Mucosa of stomach (tissue), 1 donor: Measurements from ENCODE around the gene RNF213.

Experiments used
- H3K27me3 ChIP-seq: one replicate; pipeline ENCODE4 v1.7.0; 2013; ENCODE audit warnings: mild to moderate bottlenecking, low read length; ENCODE audit not compliant: control insufficient read depth, insufficient read depth
- H3K36me3 ChIP-seq: one replicate; pipeline ENCODE4 v1.7.0; 2013; ENCODE audit warnings: low read length; ENCODE audit not compliant: control insufficient read depth, insufficient read depth
- H3K4me1 ChIP-seq: one replicate; pipeline ENCODE4 v1.7.0; 2013; ENCODE audit warnings: mild to moderate bottlenecking, low read length; ENCODE audit not compliant: control insufficient read depth, insufficient read depth
- H3K4me3 ChIP-seq: one replicate; pipeline ENCODE4 v1.7.0; 2013; ENCODE audit warnings: low read length
- H3K9ac ChIP-seq: one replicate; pipeline ENCODE4 v1.7.0; 2013; ENCODE audit warnings: mild to moderate bottlenecking, low read length, moderate library complexity
- H3K9me3 ChIP-seq: one replicate; pipeline ENCODE4 v1.7.0; 2013; ENCODE audit warnings: mild to moderate bottlenecking, low read length, moderate library complexity; ENCODE audit not compliant: control insufficient read depth
- donor health status: Pancreatic carcinoma.

The RNF213 gene

DNA sequence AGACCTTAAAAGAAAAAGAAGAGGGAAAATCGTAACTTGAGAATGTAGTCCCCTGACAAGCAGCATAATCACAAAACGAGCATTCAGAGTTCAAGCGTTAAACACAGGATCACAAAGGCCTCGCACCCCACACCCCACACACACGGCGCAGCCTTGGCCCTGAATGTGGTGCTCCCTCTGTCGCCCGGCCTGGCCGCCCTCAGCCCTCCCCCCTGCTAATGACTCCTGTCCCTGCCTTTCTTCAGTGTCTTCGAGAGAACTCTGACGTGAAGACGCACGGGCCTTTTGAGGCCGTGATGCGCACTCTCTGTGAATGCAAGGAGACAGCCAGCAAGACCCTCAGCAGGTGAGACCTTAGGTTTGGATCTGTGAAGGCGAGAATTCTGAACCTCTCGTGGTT lies 106.9 kb downstream of the RNF213 start:
- H3K4me3 ChIP-seq: no peak overlapping the region
- H3K4me1 ChIP-seq: no peaks in the 10 kb centered on the region
- H3K9ac ChIP-seq: no peak overlapping the region
- H3K9me3 ChIP-seq: no peaks in the 10 kb centered on the region
- H3K27me3 ChIP-seq: no peaks in the 10 kb centered on the region
- peaks cover 39% of the 10 kb centered on the region for H3K36me3 ChIP-seq

DNA sequence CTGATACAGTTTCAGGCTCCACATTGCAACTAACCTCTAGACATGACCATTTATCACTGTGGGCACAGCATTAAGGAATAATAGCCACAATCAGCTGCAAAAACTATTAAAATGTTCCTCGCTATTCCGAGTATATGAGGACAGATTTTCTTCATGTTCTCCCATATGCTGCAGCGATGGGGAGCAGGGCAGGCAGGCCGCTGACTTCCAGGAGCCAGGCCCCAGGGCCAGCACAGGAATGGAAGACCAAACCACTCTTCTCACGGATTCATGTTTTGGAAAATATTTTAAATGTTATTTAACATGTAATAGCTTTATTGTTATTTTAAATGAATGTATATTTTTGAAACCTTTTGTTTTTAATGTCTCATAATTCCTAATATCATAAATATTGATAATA lies 110.5 kb downstream of the RNF213 start:
- no peaks in the 10 kb centered on the region for H3K27me3 ChIP-seq
- H3K4me3 ChIP-seq: no peak overlapping the region
- no peak overlapping the region for H3K9ac ChIP-seq
- no peaks in the 10 kb centered on the region for H3K9me3 ChIP-seq
- peaks cover 13% of the 10 kb centered on the region for H3K36me3 ChIP-seq
- no peaks in the 10 kb centered on the region for H3K4me1 ChIP-seq

DNA sequence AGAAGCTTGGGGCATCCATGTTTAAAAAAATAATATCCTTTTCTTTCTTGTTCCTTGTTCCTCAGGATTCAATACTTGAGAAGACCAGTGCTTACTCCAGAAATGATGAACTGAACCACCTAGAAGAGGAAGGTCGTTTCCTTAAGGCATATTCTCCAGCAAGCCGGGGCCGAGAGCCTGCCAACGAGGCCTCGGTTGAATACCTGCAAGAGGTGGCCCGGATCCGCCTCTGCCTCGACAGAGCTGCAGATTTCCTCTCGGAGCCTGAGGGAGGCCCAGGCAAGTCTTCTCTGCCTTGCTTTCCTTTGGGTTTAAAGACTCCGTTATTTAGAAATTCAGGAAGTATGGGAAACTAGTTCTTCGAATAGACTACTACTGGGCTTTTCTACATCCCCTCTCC lies 111.8 kb downstream of the RNF213 start:
- H3K4me1 ChIP-seq: no peaks in the 10 kb centered on the region
- peaks cover 15% of the 10 kb centered on the region for H3K36me3 ChIP-seq
- no peak overlapping the region for H3K9ac ChIP-seq
- no peak overlapping the region for H3K4me3 ChIP-seq
- H3K27me3 ChIP-seq: no peaks in the 10 kb centered on the region
- H3K9me3 ChIP-seq: no peaks in the 10 kb centered on the region

DNA sequence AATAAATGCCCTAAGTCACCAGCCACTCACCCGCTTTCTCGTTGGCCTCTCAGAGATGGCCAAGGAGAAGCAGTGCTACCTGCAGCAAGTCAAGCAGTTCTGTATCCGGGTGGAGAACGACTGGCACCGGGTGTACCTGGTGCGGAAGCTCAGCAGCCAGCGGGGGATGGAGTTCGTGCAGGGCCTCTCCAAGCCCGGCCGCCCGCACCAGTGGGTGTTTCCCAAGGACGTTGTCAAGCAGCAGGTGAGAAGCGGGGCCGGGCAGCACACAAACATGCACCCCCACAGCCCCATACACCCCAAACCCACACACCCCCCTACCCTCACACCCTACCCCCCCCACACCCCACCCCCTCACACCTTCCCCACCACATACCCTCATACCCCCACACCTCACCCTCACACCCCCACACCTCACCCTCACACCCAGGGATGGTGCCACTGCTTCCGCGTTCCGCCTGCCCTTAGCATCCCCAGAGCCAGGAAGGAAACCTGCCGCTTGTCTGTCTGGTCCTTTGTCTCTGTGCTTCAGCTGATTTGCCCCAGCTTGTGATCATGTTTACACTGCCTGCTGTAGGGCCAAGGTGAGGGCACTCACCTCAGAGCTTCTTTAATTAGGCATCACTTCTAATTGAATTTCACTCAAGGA lies 112.4 kb downstream of the RNF213 start:
- H3K9ac ChIP-seq: no peak overlapping the region
- H3K27me3 ChIP-seq: no peaks in the 10 kb centered on the region
- H3K4me1 ChIP-seq: no peaks in the 10 kb centered on the region
- H3K36me3 ChIP-seq: peaks cover 17% of the 10 kb centered on the region
- no peak overlapping the region for H3K4me3 ChIP-seq
- H3K9me3 ChIP-seq: no peaks in the 10 kb centered on the region

GRCh38 chr17:80374039-80374731 lies 113.5 kb downstream of the RNF213 start:
- peaks cover 21% of the 10 kb centered on the region for H3K36me3 ChIP-seq
- no peak overlapping the region for H3K4me3 ChIP-seq
- no peak overlapping the region for H3K9ac ChIP-seq
- no peaks in the 10 kb centered on the region for H3K27me3 ChIP-seq
- H3K9me3 ChIP-seq: no peaks in the 10 kb centered on the region
- H3K4me1 ChIP-seq: no peaks in the 10 kb centered on the region

DNA sequence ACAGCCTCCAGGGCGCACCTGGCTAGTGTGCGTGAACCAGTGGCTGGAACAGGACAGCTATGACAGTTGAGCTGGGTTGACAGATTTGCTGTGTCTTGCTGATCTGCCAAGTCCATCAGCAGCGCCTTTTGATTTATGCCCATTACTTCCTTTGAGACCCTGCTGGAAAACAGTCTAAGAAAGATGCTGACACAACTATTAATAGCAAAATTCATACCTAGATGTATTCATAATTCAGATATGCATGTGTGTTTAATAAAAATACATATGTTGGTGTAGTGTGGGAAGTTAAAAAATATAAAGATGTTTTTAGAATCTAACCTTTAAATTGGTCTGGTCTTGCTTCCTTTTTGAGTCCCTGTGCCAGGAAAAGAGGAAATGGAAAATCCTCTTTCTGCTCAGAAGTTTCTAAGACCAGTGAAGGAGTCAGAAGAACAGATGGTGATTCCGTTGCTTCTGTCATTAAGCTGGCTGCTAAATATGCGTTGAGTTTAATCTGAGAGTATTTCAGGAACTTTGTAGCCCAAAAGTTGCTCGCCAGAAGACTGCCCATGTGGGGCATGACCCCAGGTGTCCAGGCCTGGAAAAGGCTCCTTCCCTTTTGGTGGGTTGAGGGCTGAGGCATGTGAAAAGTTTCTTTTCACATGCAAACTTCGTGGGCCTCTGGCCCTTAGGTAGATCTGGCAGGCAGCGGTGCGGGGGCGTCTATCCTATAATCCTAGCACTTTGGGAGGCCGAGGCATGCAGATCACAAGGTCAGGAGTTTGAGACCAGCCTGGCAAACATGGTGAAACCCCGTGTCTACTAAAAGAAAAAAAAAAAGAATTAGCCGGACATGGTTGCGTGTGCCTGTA lies 114.3 kb downstream of the RNF213 start:
- H3K36me3 ChIP-seq: peaks cover 21% of the 10 kb centered on the region
- no peaks in the 10 kb centered on the region for H3K4me1 ChIP-seq
- H3K9me3 ChIP-seq: no peaks in the 10 kb centered on the region
- H3K4me3 ChIP-seq: no peak overlapping the region
- H3K27me3 ChIP-seq: no peaks in the 10 kb centered on the region
- no peak overlapping the region for H3K9ac ChIP-seq

DNA sequence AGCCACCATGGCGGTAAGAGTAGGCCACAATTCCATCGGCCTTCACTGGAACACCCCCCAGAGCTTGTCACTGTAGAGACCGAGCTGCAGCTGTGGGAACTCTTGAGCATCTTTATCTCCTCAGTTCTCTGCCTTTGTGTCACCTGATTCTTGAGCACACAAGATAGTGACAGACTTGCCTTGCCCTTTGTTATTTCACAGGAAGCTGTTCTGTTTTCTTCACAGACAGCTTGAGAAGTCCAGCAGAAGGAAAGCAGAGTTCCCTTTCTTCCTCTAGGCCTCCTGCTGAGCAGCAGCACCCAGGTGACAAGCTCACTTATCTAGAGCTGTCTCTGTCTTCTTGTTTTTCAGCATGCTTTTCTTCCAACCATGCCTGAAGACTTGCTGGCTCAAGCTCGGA lies 115.9 kb downstream of the RNF213 start:
- no peaks in the 10 kb centered on the region for H3K4me1 ChIP-seq
- H3K9me3 ChIP-seq: no peaks in the 10 kb centered on the region
- no peaks in the 10 kb centered on the region for H3K27me3 ChIP-seq
- no peak overlapping the region for H3K9ac ChIP-seq
- H3K4me3 ChIP-seq: no peak overlapping the region
- H3K36me3 ChIP-seq: peaks cover 30% of the 10 kb centered on the region

- Histone ChIP-seq H3K4me3 (no peak overlapping the region), H3K27me3 (no peaks in the 10 kb centered on the region), H3K9ac (no peak overlapping the region), H3K4me1 (no peaks in the 10 kb centered on the region), H3K9me3 (no peaks in the 10 kb centered on the region), H3K36me3 (peaks cover 28% of the 10 kb centered on the region)
Observed at GRCh38 chr17:80377798-80378197, 117.1 kb downstream of the RNF213 start.

DNA sequence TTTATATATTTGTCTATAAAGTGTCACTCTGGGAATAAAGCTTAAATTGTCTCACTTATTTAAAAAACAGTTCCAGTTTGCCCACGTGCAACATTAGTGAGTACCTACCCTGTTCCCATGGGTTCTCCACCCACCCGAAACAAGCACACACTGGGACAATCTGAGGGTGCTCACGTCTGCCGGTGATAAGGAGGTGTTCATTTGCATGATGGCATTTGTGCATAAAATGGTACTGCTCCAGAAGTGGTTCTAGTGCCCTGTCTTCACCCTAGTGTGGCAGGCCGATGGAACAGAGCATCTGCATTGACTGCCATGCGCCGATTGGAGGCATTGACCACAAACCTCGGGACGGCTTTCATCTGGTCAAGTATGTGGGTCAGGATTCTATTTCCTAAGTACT lies 118.7 kb downstream of the RNF213 start:
- H3K9ac ChIP-seq: no peak overlapping the region
- no peak overlapping the region for H3K4me3 ChIP-seq
- H3K36me3 ChIP-seq: peaks cover 28% of the 10 kb centered on the region
- no peaks in the 10 kb centered on the region for H3K9me3 ChIP-seq
- no peaks in the 10 kb centered on the region for H3K27me3 ChIP-seq
- H3K4me1 ChIP-seq: no peaks in the 10 kb centered on the region

DNA sequence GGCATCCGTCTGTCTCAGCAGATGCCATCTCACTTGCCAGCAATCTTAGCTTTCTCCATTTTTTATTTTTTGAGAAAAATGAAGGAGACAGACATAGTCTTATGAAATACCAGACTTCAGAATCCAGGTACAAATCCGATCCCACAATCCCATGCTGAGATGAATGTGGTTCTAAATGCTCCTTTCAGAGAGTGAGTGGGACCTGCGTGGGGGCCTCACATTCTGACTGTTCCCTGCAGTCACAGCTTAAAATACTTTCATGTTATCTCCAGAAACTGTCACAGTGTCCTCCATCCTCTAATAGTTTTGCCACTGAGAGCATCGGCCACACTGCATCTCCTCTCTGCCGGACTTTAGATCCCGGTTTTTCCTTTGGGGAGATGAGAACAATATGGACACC lies 119.4 kb downstream of the RNF213 start:
- H3K4me3 ChIP-seq: no peak overlapping the region
- peaks cover 28% of the 10 kb centered on the region for H3K36me3 ChIP-seq
- H3K27me3 ChIP-seq: no peaks in the 10 kb centered on the region
- no peaks in the 10 kb centered on the region for H3K9me3 ChIP-seq
- no peak overlapping the region for H3K9ac ChIP-seq
- no peaks in the 10 kb centered on the region for H3K4me1 ChIP-seq

- no peak overlapping the region for H3K9ac ChIP-seq
- H3K27me3 ChIP-seq: no peaks in the 10 kb centered on the region
- peaks cover 32% of the 10 kb centered on the region for H3K36me3 ChIP-seq
- H3K4me1 ChIP-seq: no peaks in the 10 kb centered on the region
- no peak overlapping the region for H3K4me3 ChIP-seq
- no peaks in the 10 kb centered on the region for H3K9me3 ChIP-seq
Observed at GRCh38 chr17:80380555-80381002, 119.9 kb downstream of the RNF213 start.

GRCh38 chr17:80381416-80381923 lies 120.8 kb downstream of the RNF213 start:
- Histone ChIP-seq H3K9me3 (no peaks in the 10 kb centered on the region), H3K36me3 (peaks cover 33% of the 10 kb centered on the region), H3K4me1 (no peaks in the 10 kb centered on the region), H3K27me3 (no peaks in the 10 kb centered on the region), H3K4me3 (no peak overlapping the region), H3K9ac (no peak overlapping the region)
